ENCODE data around the gene TLR10. TPM values are rescaled to one million over a fixed set of nuclear protein-coding genes. Genes with fewer than 3 reads are reported as not detected.

TLR10 gene
- total RNA-seq, 1 experiment from 2014 or later: not detected

DNA sequence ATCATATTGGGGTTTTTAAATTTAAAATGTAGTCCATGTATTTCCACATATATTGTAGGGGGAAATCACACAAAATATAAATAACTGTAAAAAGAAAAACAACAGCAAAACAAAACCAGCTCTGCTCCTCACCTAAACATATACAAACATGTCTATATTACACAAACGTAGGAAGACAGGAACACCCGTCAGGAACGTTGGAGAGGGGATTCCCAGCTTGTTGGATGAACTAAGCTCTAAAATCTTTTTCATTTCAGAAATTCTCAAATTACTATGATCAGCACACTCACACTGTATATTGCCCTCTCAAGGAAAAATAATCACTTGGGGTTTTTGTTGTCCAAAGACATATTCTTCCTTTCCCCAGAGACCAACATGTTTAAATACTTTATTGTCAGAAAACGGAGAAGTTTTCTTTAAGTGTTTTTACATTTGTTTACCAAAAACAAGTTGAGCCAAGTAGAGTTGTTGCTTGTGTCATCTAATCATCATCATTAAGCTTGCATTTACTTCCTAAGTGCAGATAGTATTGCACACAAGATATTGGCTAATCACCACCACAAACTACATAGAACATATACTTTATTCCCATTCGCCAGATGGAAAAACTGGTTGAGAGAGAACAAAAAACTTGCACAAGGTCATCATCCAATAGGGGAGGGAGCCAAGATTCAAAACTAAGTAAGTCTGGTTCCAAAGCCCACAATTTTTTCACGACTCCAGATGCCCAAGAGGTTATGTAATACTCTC, 2.4 kb upstream of the TLR10 start:
- no peaks in the 10 kb centered on the region for H3K9me3 ChIP-seq (ENCODE audit: low read length)
- H3K4me2 ChIP-seq (ENCODE audit: low read length): no peak overlapping the region
- intact Hi-C loops (cut with micrococcal nuclease): loop anchor here (5.0 kb wide), 1 partner anchor 72 kb away; the partner anchor contains the start of gene TLR6
- no peaks in the 10 kb centered on the region for H3K9me2 ChIP-seq (replicated peaks; ENCODE audit: low read length)
- ChIA-PET POLR2A (ENCODE audit: unreplicated experiment) (no interaction called here), CTCF (no interaction called here)
- H3K27me3 ChIP-seq (ENCODE audit: low read length): no peaks in the 10 kb centered on the region
- no peaks in the 10 kb centered on the region for H4K20me1 ChIP-seq (ENCODE audit: low read length)
- no peak overlapping the region for H3K4me3 ChIP-seq (ENCODE audit: low read length)
- no TSS peak for BruUV-seq (replicated peaks)
- H3K79me2 ChIP-seq (ENCODE audit: low read length): no peaks in the 10 kb centered on the region
- no peaks in the 10 kb centered on the region for H3K4me1 ChIP-seq (ENCODE audit: insufficient read depth, low read length)
- no peak for TF ChIP-seq EZH2phosphoT487 (IDR thresholded peaks at IDR 0.05; ENCODE audit: borderline replicate concordance, low read length)
- TF ChIP-seq CTCF (conservative IDR thresholded peaks at IDR 0.05; ENCODE audit: low read depth, low read length): no peak
- TF ChIP-seq EZH2 (IDR thresholded peaks at IDR 0.05; ENCODE audit: low read length, unreplicated experiment): no peak
- no peak for ATAC-seq
- no peak overlapping the region for H2AFZ ChIP-seq (ENCODE audit: low read length)
- no peak overlapping the region for H3K27ac ChIP-seq (ENCODE audit: low read length)
- no peaks in the 10 kb centered on the region for H3F3A ChIP-seq (ENCODE audit: low read length, unreplicated experiment)
- H3K9ac ChIP-seq (ENCODE audit: low read length): no peak overlapping the region
- no peaks in the 10 kb centered on the region for H3K36me3 ChIP-seq (ENCODE audit: low read depth, low read length)
- no peak for DNase-seq

- no peaks in the 10 kb centered on the region for H3K9me2 ChIP-seq (replicated peaks; ENCODE audit: low read length)
- H3K4me3 ChIP-seq (ENCODE audit: low read length): no peak overlapping the region
- ATAC-seq: no peak
- H3K9me3 ChIP-seq (ENCODE audit: low read length): no peaks in the 10 kb centered on the region
- POLR2A ChIA-PET (ENCODE audit: unreplicated experiment): no interaction called here
- H3K4me2 ChIP-seq (ENCODE audit: low read length): no peak overlapping the region
- no peak overlapping the region for H2AFZ ChIP-seq (ENCODE audit: low read length)
- no peaks in the 10 kb centered on the region for H3K79me2 ChIP-seq (ENCODE audit: low read length)
- intact Hi-C loops (cut with micrococcal nuclease): no loop called here
- BruUV-seq (replicated peaks): no TSS peak
- CTCF ChIA-PET: no interaction called here
- H3K36me3 ChIP-seq (ENCODE audit: low read depth, low read length): no peaks in the 10 kb centered on the region
- no peak for DNase-seq
- H3K27me3 ChIP-seq (ENCODE audit: low read length): no peaks in the 10 kb centered on the region
- H4K20me1 ChIP-seq (ENCODE audit: low read length): no peaks in the 10 kb centered on the region
- TF ChIP-seq EZH2 (IDR thresholded peaks at IDR 0.05; ENCODE audit: low read length, unreplicated experiment) (no peak), CTCF (conservative IDR thresholded peaks at IDR 0.05; ENCODE audit: low read depth, low read length) (no peak), EZH2phosphoT487 (IDR thresholded peaks at IDR 0.05; ENCODE audit: borderline replicate concordance, low read length) (no peak)
- H3K4me1 ChIP-seq (ENCODE audit: insufficient read depth, low read length): no peaks in the 10 kb centered on the region
- H3F3A ChIP-seq (ENCODE audit: low read length, unreplicated experiment): no peaks in the 10 kb centered on the region
- H3K9ac ChIP-seq (ENCODE audit: low read length): no peak overlapping the region
- no peak overlapping the region for H3K27ac ChIP-seq (ENCODE audit: low read length)
Measured at GRCh38 chr4:38784141-38784540, 1.4 kb upstream of the TLR10 start.

DNA sequence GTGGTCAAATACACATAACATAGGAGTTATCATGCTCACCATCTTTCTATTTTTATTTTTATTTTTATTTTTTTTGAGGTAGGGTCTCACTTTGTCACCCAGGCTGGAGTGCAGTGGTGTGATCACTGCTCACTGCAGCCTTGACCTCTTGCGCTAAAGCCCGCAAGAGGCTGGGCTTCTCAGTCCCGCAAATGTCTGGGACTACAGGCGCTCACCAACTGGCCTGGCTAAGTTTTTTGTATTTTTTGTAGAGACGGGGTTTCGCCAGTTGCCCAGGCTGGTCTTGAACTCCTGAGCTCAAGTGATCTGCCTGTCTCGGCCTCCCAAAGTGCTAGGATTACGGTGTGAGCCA, 295 bp upstream of the TLR10 start:
- DNase-seq (no peak), ATAC-seq (no peak)
- intact Hi-C loops (cut with micrococcal nuclease): loop anchor here (2.0 kb wide), 1 partner anchor 24 kb away; no protein-coding TSS in a partner anchor
- no peaks in the 10 kb centered on the region for H4K20me1 ChIP-seq (ENCODE audit: low read length)
- BruUV-seq (replicated peaks): no TSS peak
- H2AFZ ChIP-seq (ENCODE audit: low read length): no peak overlapping the region
- no peaks in the 10 kb centered on the region for H3K79me2 ChIP-seq (ENCODE audit: low read length)
- H3K27me3 ChIP-seq (ENCODE audit: low read length): no peaks in the 10 kb centered on the region
- no peak overlapping the region for H3K27ac ChIP-seq (ENCODE audit: low read length)
- H3K4me1 ChIP-seq (ENCODE audit: insufficient read depth, low read length): no peaks in the 10 kb centered on the region
- H3K9me2 ChIP-seq (replicated peaks; ENCODE audit: low read length): no peaks in the 10 kb centered on the region
- CTCF ChIA-PET: interaction anchor here (0.7 to 2.1 kb wide), 3 partner anchors 20 to 26 kb away, joined by 3 to 10 read pairs (median 6); no protein-coding TSS in a partner anchor
- no peak overlapping the region for H3K4me3 ChIP-seq (ENCODE audit: low read length)
- H3K9me3 ChIP-seq (ENCODE audit: low read length): no peaks in the 10 kb centered on the region
- H3K4me2 ChIP-seq (ENCODE audit: low read length): no peak overlapping the region
- POLR2A ChIA-PET (ENCODE audit: unreplicated experiment): no interaction called here
- H3K36me3 ChIP-seq (ENCODE audit: low read depth, low read length): no peaks in the 10 kb centered on the region
- H3K9ac ChIP-seq (ENCODE audit: low read length): no peak overlapping the region
- TF ChIP-seq EZH2 (IDR thresholded peaks at IDR 0.05; ENCODE audit: low read length, unreplicated experiment) (no peak), CTCF (conservative IDR thresholded peaks at IDR 0.05; ENCODE audit: low read depth, low read length) (no peak), EZH2phosphoT487 (IDR thresholded peaks at IDR 0.05; ENCODE audit: borderline replicate concordance, low read length) (no peak)
- no peaks in the 10 kb centered on the region for H3F3A ChIP-seq (ENCODE audit: low read length, unreplicated experiment)

Data from PC-3 (cell line).